Immature natural killer cell (primary cell): ENCODE data around the gene LAMTOR1. TPM values are rescaled to one million over a fixed set of nuclear protein-coding genes. Genes with fewer than 3 reads are reported as not detected.
A peak's percentile ranks its signal among the peaks of the same experiment; 100 is the strongest.

Source experiments
- DNase-seq, 3 donors: peaks; one replicate each; pipeline ENCODE4 v3.0.0; 2022; ENCODE audit warnings: mixed read lengths in 1 of 3
- H3K27ac Mint-ChIP-seq, 6 donors: one replicate each; pipeline ENCODE4 v1.8.0; 2020; ENCODE audit warnings: mixed read lengths in 6 of 6, mild to moderate bottlenecking in 5 of 6, inconsistent platforms in 4 of 6, moderate library complexity in 3 of 6
- H3K27me3 Mint-ChIP-seq, 3 donors: one replicate each; pipeline ENCODE4 v1.8.0; 2020 to 2021; ENCODE audit warnings: low read depth in 3 of 3, mild to moderate bottlenecking in 3 of 3, mixed read lengths in 3 of 3, moderate library complexity in 3 of 3, inconsistent platforms in 1 of 3
- H3K36me3 Mint-ChIP-seq, 3 donors: one replicate each; pipeline ENCODE4 v1.8.0; 2020; ENCODE audit warnings: mixed read lengths in 3 of 3, inconsistent platforms in 2 of 3, mild to moderate bottlenecking in 2 of 3
- H3K4me1 Mint-ChIP-seq, 2 donors: one replicate each; pipeline ENCODE4 v1.8.0; 2020; ENCODE audit warnings: inconsistent platforms in 2 of 2, mild to moderate bottlenecking in 2 of 2, mixed read lengths in 2 of 2, moderate library complexity in 1 of 2
- H3K4me3 Mint-ChIP-seq, 5 donors: one replicate each; pipeline ENCODE4 v1.8.0; 2020; ENCODE audit warnings: mild to moderate bottlenecking in 5 of 5, mixed read lengths in 5 of 5, inconsistent platforms in 3 of 5, moderate library complexity in 3 of 5
- H3K9me3 Mint-ChIP-seq, 6 donors: one replicate each; pipeline ENCODE4 v1.8.0; 2020; ENCODE audit warnings: mild to moderate bottlenecking in 6 of 6, mixed read lengths in 6 of 6, inconsistent platforms in 4 of 6, moderate library complexity in 3 of 6
- polyA plus RNA-seq, 3 donors: library from polyadenylated mRNA; unstranded; fragments of 300-500 nt; fragmentation: Illumina TruSeq; gene quantifications; one replicate each; pipeline ENCODE4 v1.2.3, GENCODE V29; 2021

The LAMTOR1 gene
- polyA plus RNA-seq, 3 donors from 2014 or later = 110 to 181 (median 138) TPM

DNA sequence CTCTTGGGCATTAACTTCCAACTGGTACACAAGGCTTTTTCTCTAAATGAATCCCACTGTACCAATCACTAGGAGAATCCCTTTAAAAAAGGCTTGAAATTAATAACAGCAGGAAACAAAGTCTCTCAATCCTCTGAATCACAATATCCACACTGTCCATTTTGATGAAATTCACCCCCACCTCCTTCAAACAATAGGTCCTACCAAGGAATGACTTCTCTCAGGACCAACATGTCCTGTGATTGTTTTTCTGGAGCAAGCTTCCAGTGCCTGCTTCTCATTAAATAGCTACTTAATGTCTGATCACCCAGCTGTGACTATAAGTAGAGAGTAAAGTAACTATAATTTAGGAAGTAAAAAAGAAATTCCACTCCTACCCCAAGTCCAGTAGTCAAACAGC, 35.8 kb downstream of the LAMTOR1 start:
- H3K36me3 Mint-ChIP-seq = peaks cover 0 to 12% (median 3%) of the 10 kb centered on the region in 3 donors
- peak overlapping the region in 4 of 5 donors; percentile 5 to 80 (median 32) for H3K4me3 Mint-ChIP-seq
- H3K27me3 Mint-ChIP-seq = peaks cover 0 to 4% (median 0%) of the 10 kb centered on the region in 3 donors
- no peak for DNase-seq
- H3K9me3 Mint-ChIP-seq = no peaks in the 10 kb centered on the region
- H3K27ac Mint-ChIP-seq = peak overlapping the region; percentile 36 to 96 (median 85)
- peaks cover 60 to 71% of the 10 kb centered on the region in 2 donors for H3K4me1 Mint-ChIP-seq

- no peaks in the 10 kb centered on the region for H3K9me3 Mint-ChIP-seq
- H3K27me3 Mint-ChIP-seq = peaks cover 0 to 4% (median 0%) of the 10 kb centered on the region in 3 donors
- H3K36me3 Mint-ChIP-seq = peaks cover 2 to 13% (median 5%) of the 10 kb centered on the region in 3 donors
- H3K4me1 Mint-ChIP-seq = peaks cover 57 to 67% of the 10 kb centered on the region in 2 donors
- DNase-seq = no peak
- peak overlapping the region; percentile 75 to 96 (median 82) for H3K27ac Mint-ChIP-seq
- peak overlapping the region in 1 of 5 donors; percentile 80 for H3K4me3 Mint-ChIP-seq
Measured at GRCh38 chr11:72066855-72067254, 36.2 kb downstream of the LAMTOR1 start.

GRCh38 chr11:72061739-72062396, 41.2 kb downstream of the LAMTOR1 start:
- Mint-ChIP-seq H3K4me3 (peak overlapping the region in 1 of 5 donors; percentile 1), H3K27me3 (peaks cover 0 to 4% (median 0%) of the 10 kb centered on the region in 3 donors), H3K4me1 (peaks cover 12 to 17% of the 10 kb centered on the region in 2 donors), H3K36me3 (peaks cover 4 to 15% (median 5%) of the 10 kb centered on the region in 3 donors), H3K27ac (peak overlapping the region in 3 of 6 donors; percentile 4 to 58 (median 32)), H3K9me3 (no peaks in the 10 kb centered on the region)
- DNase-seq = no peak

DNA sequence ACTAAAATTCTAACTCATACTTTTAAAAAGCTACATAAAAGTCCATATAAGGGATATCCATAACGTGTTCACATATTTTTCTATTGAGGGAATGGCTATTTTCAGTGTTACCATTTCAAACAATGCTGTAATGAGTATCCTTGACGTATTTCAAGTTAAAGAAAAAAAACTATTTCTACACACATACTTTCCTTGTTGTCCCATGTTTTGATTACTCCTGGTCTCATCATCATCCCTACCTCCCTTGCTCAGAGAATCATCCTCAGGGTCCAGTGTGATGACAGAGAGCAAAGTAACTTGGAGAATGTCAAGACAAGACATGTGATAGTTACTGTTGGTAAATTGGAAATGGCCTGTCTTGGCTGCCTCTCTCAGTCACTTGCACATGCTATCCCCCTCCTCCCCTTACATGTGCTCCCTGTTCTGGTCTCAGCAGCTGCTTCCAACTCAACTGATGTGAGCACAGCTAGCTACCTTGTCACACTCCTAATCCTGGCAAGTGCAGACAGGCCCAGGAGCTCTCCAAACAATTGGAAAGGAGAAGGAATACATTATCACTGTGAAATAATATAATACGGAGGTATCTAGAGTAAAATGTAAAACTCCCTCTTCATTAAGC, 44.6 kb downstream of the LAMTOR1 start:
- peaks cover 4 to 11% (median 9%) of the 10 kb centered on the region in 3 donors for H3K36me3 Mint-ChIP-seq
- no peak for DNase-seq
- H3K4me1 Mint-ChIP-seq = peaks cover 0 to 5% of the 10 kb centered on the region in 2 donors
- no peaks in the 10 kb centered on the region for H3K27me3 Mint-ChIP-seq
- peak overlapping the region in 2 of 6 donors; percentile 39 to 46 for H3K27ac Mint-ChIP-seq
- no peaks in the 10 kb centered on the region for H3K9me3 Mint-ChIP-seq
- H3K4me3 Mint-ChIP-seq = no peak overlapping the region

DNA sequence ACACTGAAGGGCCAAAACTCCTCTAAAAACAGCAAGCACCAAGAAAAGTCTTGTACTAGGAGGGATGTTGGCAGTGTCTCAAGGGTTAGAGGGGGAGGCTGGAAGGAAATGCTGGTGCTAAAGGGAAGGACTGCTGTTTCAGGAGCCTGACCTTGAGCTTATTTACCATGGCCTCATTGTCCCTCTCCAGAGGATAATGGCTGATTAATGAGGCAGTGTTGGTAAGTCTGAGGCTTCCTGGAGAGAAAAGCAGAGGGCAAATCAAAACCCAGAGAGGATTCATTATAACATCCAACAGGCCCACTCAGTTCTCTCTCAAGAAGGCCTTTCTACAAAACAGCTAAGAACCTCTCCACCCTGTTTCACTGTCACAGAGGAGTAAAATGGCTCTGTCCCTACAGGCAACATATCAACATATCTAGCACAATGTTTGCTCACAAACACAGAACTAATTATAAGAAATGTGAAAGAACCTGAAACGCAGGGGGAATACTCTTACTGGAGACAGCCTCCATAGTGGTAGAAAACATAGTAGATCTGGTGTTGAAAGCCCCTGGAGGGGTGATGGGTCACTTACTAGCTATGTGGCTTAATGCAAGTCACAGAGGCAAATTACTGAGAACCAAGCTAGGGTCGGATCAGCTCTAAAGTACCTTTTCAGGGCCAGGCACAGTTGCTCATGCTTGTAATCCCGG, 54.2 kb downstream of the LAMTOR1 start:
- DNase-seq = no peak
- Mint-ChIP-seq H3K27me3 (no peaks in the 10 kb centered on the region), H3K9me3 (no peaks in the 10 kb centered on the region), H3K4me1 (peaks cover 0 to 10% of the 10 kb centered on the region in 2 donors), H3K27ac (peak overlapping the region in 2 of 6 donors; percentile 55 to 64), H3K36me3 (peaks cover 7 to 16% (median 8%) of the 10 kb centered on the region in 3 donors), H3K4me3 (no peak overlapping the region)

Other genes with a start within 250 kb of the LAMTOR1 start
- gene DEFB131B, start 224.8 kb downstream of the LAMTOR1 start, polyA plus RNA-seq = not detected
- 1 to 10 TPM; 4.0 to 5.0 (median 4.5) TPM for gene XNDC1N, start 174.7 kb downstream of the LAMTOR1 start, polyA plus RNA-seq
- 10 to 100 TPM in 2 of 3 donors, 1 to 10 TPM in 1; 9.8 to 16.0 (median 13.4) TPM for gene RNF121, start 174.3 kb downstream of the LAMTOR1 start, polyA plus RNA-seq
- 10 to 100 TPM in 1 of 3 donors, 1 to 10 TPM in 2; 6.0 to 22.6 (median 8.6) TPM for gene IL18BP, start 104.4 kb downstream of the LAMTOR1 start, polyA plus RNA-seq
- 10 to 100 TPM in 2 of 3 donors, 1 to 10 TPM in 1; 2.7 to 92.5 (median 10.5) TPM for gene NUMA1, start 22.8 kb downstream of the LAMTOR1 start, polyA plus RNA-seq
- 1 to 10 TPM in 2 of 3 donors, not detected in 1; 3.4 to 4.7 TPM for gene LRRC51, start 22.4 kb downstream of the LAMTOR1 start, polyA plus RNA-seq
- not detected for gene TOMT, start 2.6 kb upstream of the LAMTOR1 start, polyA plus RNA-seq
- gene ANAPC15, start 9.4 kb upstream of the LAMTOR1 start, polyA plus RNA-seq = 10 to 100 TPM; 70.9 to 76.7 (median 75.2) TPM
- gene FOLR3, start 32.4 kb upstream of the LAMTOR1 start, polyA plus RNA-seq = under 1 TPM in 1 of 3 donors, not detected in 2; 0.28 TPM
- not detected for gene FOLR1, start 88.8 kb upstream of the LAMTOR1 start, polyA plus RNA-seq
- gene FOLR2, start 113.5 kb upstream of the LAMTOR1 start, polyA plus RNA-seq = 1 to 10 TPM in 1 of 3 donors, not detected in 2; 1.2 TPM
- gene INPPL1, start 121.5 kb upstream of the LAMTOR1 start, polyA plus RNA-seq = 10 to 100 TPM in 1 of 3 donors, 1 to 10 TPM in 2; 3.5 to 13.8 (median 5.8) TPM
- gene PHOX2A, start 140.9 kb upstream of the LAMTOR1 start, polyA plus RNA-seq = not detected